Occipital lobe (tissue), 2 donors: ENCODE measurements around the gene ZNF865. TPM values are rescaled to one million over a fixed set of nuclear protein-coding genes. Genes with fewer than 3 reads are reported as not detected.
A peak's percentile ranks its signal among the peaks of the same experiment; 100 is the strongest.

ENCODE experiments used
- DNase-seq: peaks from one replicate; lab custom pipeline; 2025; lab: John Stamatoyannopoulos, UW
- total RNA-seq: library from RNA; depleted of rRNA; stranded (reverse); fragments of >200 nt; gene quantifications from one replicate; pipeline ENCODE4 v1.2.3, GENCODE V29; 2014

Gene ZNF865
- total RNA-seq, 1 donor from 2014 or later = 1.2 TPM

DNA sequence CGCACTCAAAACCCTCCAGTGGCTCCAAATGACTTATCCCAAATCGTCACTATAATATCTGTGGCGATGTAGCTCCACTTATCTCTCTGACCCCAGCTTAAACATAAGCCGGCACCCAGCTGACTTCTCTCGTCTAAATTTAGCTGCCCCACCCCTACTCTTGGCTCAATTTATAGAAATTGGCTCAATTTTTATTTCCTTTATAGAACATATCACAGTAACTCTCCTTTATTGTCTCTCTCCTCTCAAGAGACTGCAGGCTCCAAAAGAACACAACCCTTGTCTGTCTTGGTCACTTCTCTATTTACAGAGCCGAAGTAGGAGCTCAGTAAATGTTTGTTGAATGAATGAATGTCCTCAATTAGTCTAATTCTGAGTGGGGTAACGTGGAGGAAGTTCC is 18.1 kb downstream of the ZNF865 start:
- no peak for DNase-seq

DNA sequence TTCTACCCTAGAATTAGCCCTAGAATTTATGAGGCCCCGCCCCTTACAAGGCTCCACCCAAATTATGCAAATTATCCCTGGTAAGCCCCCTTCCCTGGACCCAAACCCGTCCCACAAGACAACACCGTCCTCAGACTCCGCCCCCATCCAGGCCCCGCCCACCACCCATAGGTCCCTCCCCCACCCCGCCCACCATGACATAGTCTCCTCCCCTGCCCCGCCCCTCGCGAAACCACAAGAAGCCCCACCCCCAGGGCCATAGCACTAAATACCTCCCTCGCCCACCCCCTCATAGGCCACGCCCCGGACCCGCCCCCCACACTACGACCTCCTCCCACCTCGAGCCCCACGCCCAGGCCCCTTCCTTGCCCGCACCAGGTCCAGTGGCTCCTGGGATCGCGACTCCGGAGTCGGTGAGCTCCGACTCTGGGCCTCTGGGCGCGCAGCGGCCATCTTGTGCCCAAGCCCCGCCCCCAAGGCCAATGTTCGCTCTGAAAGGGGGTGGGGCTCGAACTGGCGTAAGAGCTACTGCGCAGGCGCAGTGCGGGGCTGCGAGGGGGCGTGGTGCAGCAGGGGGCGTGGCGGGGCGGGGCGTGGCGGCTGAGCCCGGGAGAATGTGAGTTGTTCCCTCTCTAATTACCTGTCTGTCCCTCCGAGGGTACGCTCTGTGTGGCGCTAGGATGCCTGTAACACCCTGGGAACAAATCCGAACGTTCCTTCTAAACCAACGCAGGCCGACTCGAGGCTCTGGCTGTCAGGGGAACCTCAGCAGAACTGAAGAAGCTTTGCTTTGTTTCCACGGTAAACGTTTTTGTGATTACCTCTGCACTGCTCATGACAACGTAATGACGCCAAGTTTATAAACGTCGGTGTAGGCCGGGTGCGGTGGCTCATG is 18.9 kb downstream of the ZNF865 start, which contains the start of gene ZNF784:
ZNF784 (minus strand) TSS at position 458 of the 895 bp plus-strand sequence; CDS start at position 453, 5 bp downstream.
- DNase-seq = peak; percentile 91

DNA sequence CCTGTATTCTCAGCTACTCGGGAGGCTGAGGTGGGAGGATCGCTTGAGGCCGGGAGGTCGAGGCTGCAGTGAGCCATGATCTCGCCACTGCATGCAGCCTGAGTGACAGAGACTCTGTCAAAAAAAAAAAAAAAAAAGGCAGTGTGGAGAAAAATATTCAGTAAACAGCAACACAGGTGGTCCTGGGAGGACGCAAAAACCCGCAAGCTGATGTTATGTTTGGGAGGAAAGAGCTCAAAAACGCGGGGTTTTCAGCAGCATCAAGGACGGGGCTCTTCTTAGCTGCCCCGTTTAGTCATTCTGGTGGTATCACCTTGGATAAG is 19.5 kb downstream of the ZNF865 start:
- DNase-seq = no peak

DNA sequence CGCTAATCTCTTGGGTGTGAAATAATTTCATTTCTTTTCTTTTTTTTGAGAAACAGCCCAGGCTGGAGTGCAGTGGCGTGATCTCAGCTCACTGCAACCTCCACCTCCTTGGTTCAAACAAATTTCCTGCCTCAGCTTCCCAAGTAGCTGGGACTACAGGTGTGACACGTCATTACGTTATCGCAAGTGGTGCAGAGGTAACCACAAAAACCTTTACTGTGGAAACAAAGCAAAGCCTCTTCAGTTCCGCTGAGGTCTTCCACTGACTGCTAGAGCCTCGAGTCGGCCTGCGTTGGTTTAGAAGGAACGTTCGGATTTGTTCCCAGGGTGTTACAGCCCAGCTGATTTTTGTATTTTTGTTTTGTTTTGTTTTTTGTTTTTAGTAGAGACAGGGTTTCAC is 20.9 kb downstream of the ZNF865 start:
- no peak for DNase-seq

DNA sequence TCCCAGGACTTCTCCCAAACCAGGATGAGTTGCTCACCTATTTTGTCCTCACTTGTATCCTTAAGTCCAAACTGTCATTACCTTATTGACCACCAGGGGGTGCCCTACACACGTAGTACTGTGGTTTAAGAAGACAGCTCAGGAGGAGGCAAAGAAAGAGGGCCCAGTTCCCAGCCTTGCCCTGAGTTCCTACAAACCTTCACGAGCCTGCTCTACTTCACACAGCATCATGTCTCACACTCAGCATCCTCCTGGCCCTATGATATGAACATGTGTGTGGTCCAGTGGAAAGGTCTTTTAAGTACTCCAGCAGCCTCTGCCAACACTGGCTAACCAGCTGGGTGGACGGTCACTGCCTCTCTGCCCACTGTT is 27.0 kb downstream of the ZNF865 start:
- DNase-seq = peak; percentile 50

DNA sequence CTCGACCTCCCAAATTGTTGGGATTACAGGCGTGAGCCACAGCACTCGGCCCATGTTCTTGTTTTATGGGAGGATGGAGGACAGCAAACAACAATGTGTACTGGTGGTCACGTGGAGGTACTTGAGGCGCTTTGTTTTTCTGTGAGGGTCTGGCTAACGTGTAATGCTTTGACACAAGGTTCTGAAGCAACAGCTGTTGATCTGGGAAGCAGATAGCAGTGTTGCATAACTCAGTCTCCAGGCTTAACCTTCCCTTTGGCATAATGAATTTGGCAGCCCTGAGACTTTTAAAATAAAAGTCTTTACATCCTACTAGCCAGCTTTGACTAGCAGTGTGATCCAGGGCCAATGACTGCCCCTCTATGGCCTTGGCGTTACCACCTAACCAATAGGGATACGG is 28.4 kb downstream of the ZNF865 start:
- DNase-seq = no peak

DNA sequence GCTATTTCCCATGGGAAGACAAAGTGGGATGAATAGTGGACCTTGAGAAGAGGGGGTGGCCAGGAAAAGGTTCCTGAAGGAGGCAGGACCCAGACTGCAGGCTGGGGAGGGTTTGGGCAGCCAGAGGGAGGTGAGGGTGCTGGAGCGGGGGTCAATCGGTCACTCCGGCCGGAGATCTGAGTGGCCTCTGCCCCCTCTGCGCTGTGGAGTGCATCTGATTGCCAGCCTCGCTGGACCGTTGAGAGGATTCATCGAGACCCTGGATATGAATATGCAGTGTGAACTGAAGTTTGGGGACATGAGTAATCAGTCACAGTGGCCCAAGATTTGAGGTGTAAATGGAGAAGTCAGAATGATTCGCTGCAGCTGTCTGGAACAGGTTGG is 29.9 kb downstream of the ZNF865 start:
- no peak for DNase-seq

DNA sequence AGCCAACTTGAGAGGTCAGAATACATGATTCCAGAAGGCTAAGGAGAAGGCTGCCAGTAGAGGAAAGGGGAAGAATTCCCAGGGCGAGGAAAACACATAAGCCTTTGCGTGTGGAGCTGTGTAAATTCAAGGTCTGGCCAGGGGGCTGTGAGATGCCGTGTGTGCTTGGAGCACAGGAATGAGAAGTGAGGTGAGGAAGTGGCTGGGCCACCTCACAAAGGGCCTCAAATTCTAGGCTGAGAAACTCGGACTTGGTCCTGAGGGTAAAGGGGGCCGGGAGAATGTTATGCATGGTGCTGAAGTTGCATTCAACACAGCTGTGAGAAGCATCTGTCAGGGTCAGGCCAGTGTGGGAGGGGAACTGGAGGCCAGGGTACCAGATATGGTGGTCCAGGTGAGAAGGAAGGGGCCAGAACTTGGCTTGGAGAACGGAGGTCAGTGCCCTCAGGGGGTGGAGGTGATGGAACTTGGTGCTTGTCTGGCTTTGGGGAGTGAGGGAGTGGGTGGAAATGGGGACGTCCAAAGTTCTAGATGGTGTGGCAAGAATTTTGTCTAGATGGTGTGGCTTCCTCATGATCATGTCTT is 30.5 kb downstream of the ZNF865 start:
- no peak for DNase-seq

DNA sequence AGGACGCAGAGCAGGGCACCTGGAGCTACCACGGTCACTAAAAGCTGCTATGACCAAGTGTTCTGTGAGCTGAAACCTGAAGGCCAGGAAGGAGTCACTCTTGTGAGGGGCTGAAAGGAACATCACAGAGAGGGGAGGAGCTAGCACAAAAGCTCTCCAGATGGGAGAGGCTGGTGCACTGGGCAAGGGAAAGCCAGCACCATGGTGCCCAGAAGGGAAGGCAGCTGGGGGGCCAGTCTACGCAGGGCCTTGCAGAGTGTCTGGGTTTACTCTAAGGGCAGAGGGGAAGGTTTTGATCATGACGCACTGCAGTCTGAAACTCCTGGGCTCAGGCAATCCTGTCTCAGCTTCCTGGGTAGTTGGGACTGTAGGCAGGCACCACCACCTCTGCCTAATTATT is 31.3 kb downstream of the ZNF865 start:
- no peak for DNase-seq

DNA sequence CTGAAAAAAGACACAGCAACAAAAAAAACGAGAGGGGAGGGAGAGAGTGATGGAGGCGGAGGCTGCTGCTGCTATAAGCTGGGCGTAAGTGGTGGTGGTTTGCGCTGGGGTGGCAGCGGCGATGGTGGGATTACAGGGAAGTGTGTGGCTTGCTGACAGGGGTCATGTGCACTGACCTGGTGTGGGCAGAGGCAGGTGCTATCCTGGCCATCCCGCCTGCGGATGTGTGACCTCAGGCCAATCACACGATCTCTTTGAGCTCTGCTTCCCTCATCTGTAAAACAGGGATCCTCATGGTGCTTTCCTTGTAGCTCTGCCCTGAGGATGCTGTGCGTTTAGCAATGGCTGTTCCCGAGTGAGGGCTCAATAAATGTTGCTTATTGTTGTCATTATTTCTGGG is 32.1 kb downstream of the ZNF865 start:
- DNase-seq = no peak

DNA sequence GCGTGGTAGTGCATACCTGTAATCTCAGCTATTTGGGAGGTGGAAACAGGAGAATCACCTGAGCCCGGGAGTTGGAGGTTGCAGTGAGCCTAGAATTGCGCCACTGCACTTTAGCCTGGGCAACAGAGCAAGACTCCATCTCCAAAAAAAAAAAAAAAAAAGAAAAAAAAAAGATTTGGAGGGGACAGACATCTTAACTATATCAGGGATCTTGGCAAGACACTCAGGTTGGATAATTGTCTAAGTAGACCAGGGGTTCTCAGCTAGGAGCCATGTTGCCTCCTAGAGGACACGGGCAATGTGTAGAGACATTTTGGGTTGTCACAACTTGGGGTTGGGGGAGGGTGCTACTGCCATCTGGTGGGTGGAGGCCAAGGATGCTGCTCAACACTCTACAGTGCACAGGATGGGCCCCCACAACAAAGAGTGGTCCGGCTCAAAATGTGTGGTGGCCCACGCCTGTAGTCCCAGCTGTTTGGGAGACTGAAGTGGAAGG is 33.5 kb downstream of the ZNF865 start:
- DNase-seq = no peak

DNA sequence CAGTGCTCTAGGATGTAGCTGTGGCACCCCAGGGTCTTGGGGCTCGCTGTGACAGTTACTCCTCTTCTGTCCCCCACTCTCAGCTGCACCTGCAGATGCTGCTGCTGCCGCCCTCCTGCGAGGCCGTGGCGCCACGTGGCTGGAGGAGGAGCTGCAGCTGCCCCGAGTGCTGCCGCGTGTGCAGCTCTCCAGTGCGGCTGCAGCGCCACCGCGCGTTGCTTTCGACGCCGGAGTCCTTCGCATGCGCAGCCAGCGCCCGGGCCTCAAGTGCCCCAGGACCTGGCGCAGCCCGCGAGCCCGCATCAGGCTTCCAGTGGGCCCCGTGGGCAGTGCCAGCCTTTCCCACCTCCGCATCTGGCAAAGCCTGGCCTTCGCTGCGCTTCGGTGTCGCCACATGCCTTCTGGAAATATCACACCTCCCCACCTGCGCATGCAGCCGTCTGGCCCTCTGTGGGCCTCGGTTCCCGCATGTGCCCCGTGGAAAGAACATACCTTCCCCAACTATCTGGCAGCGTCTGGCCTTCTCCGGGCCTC is 34.7 kb downstream of the ZNF865 start:
- no peak for DNase-seq

DNA sequence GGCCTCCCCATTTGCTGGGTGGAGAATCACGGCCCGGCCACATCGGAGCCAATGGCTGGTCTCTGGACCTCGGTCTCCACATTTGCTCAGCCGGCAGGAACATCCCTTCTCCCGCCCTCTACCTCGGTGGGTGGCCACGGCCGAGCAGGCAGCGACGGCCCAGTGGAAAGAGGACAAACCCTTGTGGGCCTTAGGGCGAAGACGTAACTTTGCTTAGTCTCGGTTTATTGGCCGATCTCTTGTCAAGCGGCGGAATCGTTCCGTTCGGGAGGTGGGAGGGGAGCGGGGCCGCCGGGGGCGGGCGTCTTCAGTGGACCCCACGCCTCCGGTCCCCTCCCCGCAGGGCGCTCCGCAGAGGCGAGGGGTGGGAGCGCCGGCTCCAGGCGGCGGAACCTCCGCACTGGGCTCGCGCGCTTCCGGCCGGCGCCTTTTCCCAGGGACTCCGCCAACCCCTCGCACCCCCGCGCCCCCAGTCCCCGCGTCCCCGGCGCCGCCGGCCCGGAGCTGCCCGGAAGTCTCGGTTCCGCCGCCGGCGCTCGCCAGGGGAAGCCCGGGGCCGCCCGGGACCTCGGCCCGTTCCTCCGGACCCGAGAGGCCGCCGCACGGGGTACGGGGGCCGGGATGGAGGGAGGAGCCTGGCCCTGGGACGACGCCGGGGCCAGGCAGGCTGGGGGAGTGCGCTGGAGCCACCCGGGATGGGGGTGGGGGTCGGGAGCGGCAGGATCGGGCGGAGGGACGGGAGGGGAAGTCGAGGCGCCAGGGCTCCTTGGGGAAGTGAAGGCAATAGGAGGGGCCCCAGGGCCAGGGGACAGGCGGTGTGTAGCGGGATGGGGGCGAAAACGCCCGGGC is 35.4 kb downstream of the ZNF865 start, which contains the start of gene ZNF580:
ZNF580 (plus strand) TSS at position 426 of the 849 bp plus-strand sequence. CDS start 1,507 bp downstream, outside the sequence.
- peak; percentile 43 for DNase-seq

DNA sequence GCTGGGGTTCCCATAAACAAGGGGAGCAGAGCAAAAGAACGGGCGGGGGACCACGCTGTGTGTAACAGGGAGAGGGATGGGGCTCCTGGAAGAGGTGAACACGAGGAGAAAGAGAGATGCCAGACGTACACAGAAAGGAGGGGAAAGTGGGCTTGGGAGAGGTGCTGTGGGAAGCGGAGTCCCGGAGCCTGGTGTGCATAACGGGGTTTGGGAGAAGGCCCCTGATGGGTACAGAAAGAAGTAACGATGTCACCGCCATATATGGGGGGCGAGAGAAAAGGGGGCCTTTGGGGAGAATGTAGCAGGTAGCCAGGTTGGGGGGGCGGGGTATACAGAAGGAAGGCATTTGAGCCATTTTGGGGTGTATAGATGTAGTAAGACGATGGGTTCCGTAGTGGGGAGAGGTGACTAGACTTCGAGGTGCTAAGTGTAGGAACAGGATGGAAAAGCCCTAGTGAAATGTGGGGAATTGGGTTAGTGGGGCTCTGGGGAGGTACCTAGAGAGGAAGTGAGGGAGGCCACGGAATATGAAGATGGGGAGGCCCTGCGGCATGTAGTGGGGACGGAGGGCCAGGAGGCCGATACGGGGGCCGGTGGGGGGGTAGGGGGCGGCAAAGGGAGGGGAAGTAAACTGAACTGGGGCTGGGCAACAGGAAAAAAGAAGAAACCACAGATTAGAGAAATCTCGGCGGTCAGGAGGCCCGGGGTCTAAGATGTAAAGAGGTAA is 36.1 kb downstream of the ZNF865 start:
- DNase-seq = no peak

DNA sequence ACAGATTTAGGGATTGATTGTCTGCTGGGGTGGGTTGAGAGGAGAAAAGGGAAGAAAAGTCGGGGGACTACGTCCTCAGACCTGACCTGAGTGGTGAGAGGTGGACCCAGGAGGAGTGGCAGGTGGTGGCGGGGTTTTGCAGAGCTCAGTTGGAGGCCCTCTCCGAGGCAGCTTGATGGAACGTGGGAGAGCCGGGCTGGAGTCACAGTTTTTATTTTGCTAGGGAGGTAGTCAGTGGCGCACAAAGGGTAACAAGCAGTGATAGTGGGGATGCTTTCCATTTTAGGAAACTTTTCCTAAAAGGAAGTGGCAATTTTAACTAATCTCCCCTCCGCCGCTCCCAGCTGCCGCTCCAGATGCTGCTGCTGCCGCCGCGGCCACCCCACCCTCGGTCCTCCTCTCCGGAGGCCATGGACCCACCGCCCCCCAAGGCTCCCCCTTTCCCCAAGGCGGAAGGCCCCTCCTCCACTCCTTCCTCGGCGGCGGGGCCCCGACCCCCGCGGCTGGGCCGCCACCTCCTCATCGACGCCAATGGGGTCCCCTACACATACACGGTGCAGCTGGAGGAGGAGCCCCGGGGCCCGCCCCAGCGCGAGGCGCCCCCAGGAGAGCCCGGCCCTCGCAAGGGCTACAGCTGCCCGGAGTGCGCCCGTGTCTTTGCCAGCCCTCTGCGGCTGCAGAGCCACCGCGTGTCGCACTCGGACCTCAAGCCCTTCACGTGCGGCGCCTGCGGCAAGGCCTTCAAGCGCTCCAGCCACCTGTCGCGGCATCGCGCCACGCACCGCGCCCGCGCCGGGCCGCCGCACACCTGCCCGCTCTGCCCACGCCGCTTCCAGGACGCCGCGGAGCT is 36.9 kb downstream of the ZNF865 start:
- no peak for DNase-seq

DNA sequence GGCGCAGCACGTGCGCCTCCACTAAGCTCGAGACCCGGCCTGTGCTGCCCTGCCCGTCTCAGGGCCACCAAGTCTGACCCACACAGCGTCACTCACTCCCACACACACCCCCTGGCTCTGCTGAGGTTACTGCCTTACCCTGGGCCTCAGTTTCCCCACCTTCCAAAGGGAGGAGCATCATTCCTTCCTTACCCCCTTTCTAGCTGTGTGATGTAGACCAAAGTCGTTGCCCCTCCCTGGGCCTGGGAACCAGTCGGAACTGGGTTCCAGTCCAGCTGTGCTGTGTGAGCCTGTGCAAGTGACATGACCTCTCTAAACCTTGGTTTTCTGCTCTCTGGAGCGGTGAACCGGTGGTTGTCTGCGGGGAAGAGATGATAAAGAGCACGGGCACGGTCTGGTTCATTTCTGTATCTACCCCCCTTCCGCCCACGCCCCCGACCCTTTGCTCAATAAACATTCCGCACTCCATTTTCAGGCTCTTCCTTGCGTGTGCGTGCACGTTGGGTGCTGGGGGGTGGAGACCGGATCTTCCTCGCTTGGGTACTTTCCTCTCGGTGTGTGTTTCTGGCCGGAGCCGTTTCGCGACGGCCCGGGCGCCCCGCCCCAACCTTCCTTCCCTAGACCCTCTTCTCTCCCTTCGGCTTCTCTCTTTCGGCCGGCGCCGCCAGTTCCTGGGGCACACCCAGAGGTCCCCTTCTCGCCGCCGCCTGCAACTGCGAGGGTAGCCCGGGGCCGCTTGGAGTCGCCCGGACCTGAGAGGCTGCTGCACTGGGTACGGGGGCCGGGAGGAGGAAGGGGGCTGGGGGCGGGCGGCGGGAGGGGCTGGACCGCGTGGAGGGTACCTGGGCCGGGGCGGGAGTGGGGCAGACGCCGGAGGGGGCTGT is 37.8 kb downstream of the ZNF865 start, which contains the start of gene ZNF581:
ZNF581 (plus strand) TSS at position 647 of the 884 bp plus-strand sequence. CDS start 923 bp downstream, outside the sequence.
- peak; percentile 47 for DNase-seq

DNA sequence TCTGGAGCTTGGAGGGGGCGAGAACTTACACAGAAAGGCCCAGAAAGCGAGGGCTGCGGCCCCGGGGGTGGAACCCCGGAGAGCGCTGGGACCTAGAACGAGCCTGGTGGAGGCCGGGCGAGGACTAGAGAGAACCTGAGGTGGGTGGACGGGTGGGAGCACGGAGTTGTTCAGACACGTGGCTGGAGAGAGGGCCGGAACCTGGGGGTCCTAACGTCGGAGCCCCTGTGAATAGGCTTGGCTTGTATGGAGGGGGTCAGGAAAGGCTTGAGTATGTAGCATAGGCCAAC is 38.4 kb downstream of the ZNF865 start:
- no peak for DNase-seq

DNA sequence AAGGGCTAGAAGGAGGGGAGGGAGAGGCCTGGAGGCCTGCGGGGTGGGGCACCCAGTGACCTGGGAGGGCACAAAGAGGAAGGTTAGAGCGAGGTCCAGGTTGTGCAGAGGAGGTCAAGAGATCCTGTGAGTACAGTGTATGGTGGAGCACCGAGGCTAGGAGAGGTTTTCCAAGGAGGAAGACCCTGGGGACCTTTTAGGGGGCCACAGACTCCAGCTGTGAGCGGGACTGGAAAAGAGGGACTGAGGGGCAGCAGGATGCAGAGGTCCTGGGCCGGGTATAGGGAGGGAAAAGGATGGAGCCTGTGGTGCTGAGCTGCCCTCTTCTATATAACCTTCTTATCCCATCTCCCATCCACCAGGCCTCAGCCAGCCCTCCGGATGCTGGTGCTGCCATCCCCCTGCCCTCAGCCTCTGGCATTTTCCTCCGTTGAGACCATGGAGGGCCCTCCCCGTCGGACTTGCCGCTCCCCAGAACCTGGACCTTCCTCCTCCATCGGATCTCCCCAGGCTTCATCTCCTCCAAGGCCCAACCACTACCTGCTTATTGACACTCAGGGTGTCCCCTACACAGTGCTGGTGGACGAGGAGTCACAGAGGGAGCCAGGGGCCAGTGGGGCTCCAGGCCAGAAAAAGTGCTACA is 38.9 kb downstream of the ZNF865 start:
- DNase-seq = no peak
